ENCODE measurements around the gene TWNK.

Gene TWNK

DNA sequence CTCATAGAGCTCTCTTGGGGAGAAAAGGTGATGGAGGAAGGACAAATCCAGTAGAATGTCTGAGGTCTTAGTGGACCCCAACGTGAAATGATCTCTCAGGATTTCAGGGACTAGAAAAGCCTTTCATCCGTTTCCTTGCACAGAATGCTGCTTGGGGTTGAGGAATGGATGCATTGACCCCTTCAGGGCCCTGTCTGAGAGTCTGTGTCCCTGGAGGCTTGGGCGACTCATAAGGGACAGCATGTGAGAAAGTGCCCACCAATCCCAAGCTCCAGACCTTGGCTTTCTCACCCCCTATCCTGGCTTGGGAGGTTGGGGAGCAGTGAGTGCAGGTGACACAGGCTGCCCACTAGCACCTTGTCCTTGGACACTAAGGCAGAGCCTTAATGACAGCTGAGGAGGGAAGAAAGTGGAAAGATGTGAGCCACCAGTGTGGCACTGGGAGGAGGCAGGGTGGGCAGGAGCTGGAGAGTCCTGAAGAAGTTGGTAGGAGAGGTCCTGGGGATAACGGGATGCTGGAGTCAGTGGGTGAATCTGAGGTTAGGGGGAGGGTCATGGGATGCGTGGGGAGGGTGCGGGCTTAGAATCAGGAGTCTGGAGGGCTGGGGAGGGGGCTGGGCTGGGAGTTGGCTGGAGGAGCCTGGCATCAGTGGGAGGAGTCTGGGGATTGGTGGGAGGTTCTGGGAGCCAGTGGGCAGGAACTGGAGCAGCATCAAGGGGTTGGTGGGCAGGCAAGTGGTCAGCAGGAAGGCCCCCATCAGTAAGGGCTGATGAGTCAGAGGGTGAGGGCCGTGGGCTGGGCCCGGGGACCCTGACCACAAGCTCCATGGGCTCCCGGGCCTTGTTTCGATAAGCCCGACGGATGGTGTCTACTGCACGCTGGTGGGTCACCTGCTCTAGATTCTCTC lies 20.8 kb downstream of the TWNK start:
- Histone ChIP-seq H4K8ac (ENCODE audit: low read length) (peak overlapping the region; percentile 71), H3K27me3 (ENCODE audit: control insufficient read depth in 1 of 2, insufficient read depth in 1 of 2, low read length in 2 of 2) (no peaks in the 10 kb centered on the region), H3K4ac (ENCODE audit: low read depth in 1 of 2, low read length in 2 of 2) (peak overlapping the region in 1 of 2 experiments; percentile 8), H3K14ac (ENCODE audit: low read length in 2 of 2) (peak overlapping the region in 1 of 2 experiments; percentile 87), H3K4me2 (ENCODE audit: low read length, poor library complexity, severe bottlenecking) (no peak overlapping the region), H3K23ac (ENCODE audit: low read length in 2 of 2) (peak overlapping the region in 1 of 2 experiments; percentile 20), H3K36me3 (ENCODE audit: control insufficient read depth in 1 of 2, insufficient read depth in 2 of 2, low read depth in 1 of 2, low read length in 2 of 2) (peaks cover 47 to 48% of the 10 kb centered on the region in 2 experiments), H3K18ac (ENCODE audit: low read depth in 1 of 2, low read length in 2 of 2) (peak overlapping the region in 1 of 2 experiments; percentile 42), H2AK5ac (ENCODE audit: low read length, severe bottlenecking) (no peak overlapping the region), H2AFZ (ENCODE audit: low read depth, low read length) (no peak overlapping the region), H2BK15ac (ENCODE audit: low read depth, poor library complexity, severe bottlenecking) (no peak overlapping the region), H4K91ac (ENCODE audit: low read length) (peak overlapping the region; percentile 36), H3K27ac (ENCODE audit: low read length, poor library complexity, severe bottlenecking) (no peak overlapping the region), H3K4me1 (ENCODE audit: control insufficient read depth, insufficient read depth, low read depth, low read length) (peaks cover 17% of the 10 kb centered on the region), H3K9ac (ENCODE audit: low read length) (peak overlapping the region; percentile 37), H2BK5ac (ENCODE audit: low read depth, low read length, poor library complexity, severe bottlenecking) (no peak overlapping the region), H3K9me3 (ENCODE audit: control insufficient read depth, low read length) (no peaks in the 10 kb centered on the region), H3K79me1 (replicated peaks; ENCODE audit: low read length, poor library complexity, severe bottlenecking) (peaks cover 27% of the 10 kb centered on the region), H2BK12ac (ENCODE audit: low read length in 2 of 2) (peak overlapping the region in 1 of 2 experiments; percentile 58), H2BK120ac (ENCODE audit: low read depth, low read length) (no peak overlapping the region), H3K4me3 (ENCODE audit: insufficient read depth in 1 of 2, low read depth in 1 of 2, low read length in 2 of 2) (no peak overlapping the region)
- WGBS, result 65% methylated on average over 8 of the region's 13 CpGs
- DNase-seq, result no peak

DNA sequence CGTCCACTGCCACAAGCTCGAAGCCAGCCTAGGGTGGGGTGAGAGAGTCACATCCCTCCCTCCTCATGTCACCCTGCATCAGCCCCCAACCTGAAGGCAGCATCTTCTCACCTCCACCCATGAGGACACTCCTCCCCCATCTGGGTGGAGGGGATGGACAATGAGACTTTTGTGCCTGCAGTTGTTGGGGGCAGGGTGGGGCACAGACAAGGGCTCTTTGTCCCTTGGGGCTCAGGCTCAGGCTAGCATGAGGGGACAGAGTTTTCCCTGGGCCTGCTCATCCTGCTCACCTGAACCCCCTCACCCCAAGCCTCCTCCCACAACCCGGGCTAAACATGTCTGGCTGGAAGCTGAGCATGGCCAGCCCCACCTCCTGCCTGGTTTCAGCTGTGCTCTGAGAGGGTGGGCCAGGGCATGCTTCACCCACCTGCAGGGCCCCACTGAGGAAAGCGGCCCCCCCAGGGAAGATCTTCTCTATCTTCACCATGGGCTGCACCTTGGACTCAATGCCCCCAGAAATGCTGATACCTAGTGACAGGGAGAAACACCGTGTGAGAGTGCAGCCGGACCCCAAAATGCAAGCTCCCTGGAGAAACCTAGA lies 21.6 kb downstream of the TWNK start:
- no peak overlapping the region for H3K4me2 ChIP-seq (ENCODE audit: low read length, poor library complexity, severe bottlenecking)
- no peak overlapping the region for H3K14ac ChIP-seq (ENCODE audit: low read length in 2 of 2)
- no peak overlapping the region for H2BK5ac ChIP-seq (ENCODE audit: low read depth, low read length, poor library complexity, severe bottlenecking)
- no peak overlapping the region for H3K27ac ChIP-seq (ENCODE audit: low read length, poor library complexity, severe bottlenecking)
- no peak overlapping the region for H3K9ac ChIP-seq (ENCODE audit: low read length)
- peak overlapping the region in 1 of 2 experiments; percentile 16 for H3K18ac ChIP-seq (ENCODE audit: low read depth in 1 of 2, low read length in 2 of 2)
- H2BK12ac ChIP-seq (ENCODE audit: low read length in 2 of 2), result no peak overlapping the region
- no peak overlapping the region for H3K4me3 ChIP-seq (ENCODE audit: insufficient read depth in 1 of 2, low read depth in 1 of 2, low read length in 2 of 2)
- no peak for DNase-seq
- peak overlapping the region; percentile 36 for H4K91ac ChIP-seq (ENCODE audit: low read length)
- H2AK5ac ChIP-seq (ENCODE audit: low read length, severe bottlenecking), result no peak overlapping the region
- H2BK120ac ChIP-seq (ENCODE audit: low read depth, low read length), result no peak overlapping the region
- peaks cover 23% of the 10 kb centered on the region for H3K79me1 ChIP-seq (replicated peaks; ENCODE audit: low read length, poor library complexity, severe bottlenecking)
- 94% methylated on average over 4 of the region's 6 CpGs for WGBS
- H3K4me1 ChIP-seq (ENCODE audit: control insufficient read depth, insufficient read depth, low read depth, low read length), result peaks cover 21% of the 10 kb centered on the region
- H3K23ac ChIP-seq (ENCODE audit: low read length in 2 of 2), result no peak overlapping the region
- H3K4ac ChIP-seq (ENCODE audit: low read depth in 1 of 2, low read length in 2 of 2), result peak overlapping the region in 1 of 2 experiments; percentile 10
- no peak overlapping the region for H2BK15ac ChIP-seq (ENCODE audit: low read depth, poor library complexity, severe bottlenecking)
- H3K36me3 ChIP-seq (ENCODE audit: control insufficient read depth in 1 of 2, insufficient read depth in 2 of 2, low read depth in 1 of 2, low read length in 2 of 2), result peaks cover 40 to 41% of the 10 kb centered on the region in 2 experiments
- peak overlapping the region; percentile 71 for H4K8ac ChIP-seq (ENCODE audit: low read length)
- H3K9me3 ChIP-seq (ENCODE audit: control insufficient read depth, low read length), result no peaks in the 10 kb centered on the region
- no peak overlapping the region for H2AFZ ChIP-seq (ENCODE audit: low read depth, low read length)
- H3K27me3 ChIP-seq (ENCODE audit: control insufficient read depth in 1 of 2, insufficient read depth in 1 of 2, low read length in 2 of 2), result no peaks in the 10 kb centered on the region

DNA sequence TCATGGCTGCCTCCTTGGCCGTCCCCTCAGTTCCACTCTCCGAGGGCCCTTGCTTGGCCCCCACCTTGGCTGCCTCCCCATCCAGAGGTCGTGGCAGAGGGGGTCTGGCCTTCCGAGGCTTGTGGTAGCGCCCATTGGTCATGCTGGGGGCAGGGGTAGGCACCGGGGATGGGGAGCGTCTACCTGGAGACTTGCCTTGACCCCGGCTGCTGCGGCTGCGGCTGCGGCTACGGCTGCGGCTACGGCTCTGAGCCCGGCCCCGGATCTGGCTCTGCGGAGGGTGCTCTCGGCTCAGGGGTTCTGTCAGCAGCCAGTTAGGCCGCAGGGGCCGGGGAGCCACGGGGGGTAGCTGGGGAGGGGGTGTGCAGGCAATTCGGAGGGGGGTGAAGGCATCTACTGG lies 23.0 kb downstream of the TWNK start:
- no peak for DNase-seq
- Histone ChIP-seq H3K9me3 (ENCODE audit: control insufficient read depth, low read length) (no peaks in the 10 kb centered on the region), H3K9ac (ENCODE audit: low read length) (no peak overlapping the region), H2BK12ac (ENCODE audit: low read length in 2 of 2) (no peak overlapping the region), H3K4ac (ENCODE audit: low read depth in 1 of 2, low read length in 2 of 2) (no peak overlapping the region), H3K27ac (ENCODE audit: low read length, poor library complexity, severe bottlenecking) (no peak overlapping the region), H2AFZ (ENCODE audit: low read depth, low read length) (no peak overlapping the region), H3K79me1 (replicated peaks; ENCODE audit: low read length, poor library complexity, severe bottlenecking) (peaks cover 18% of the 10 kb centered on the region), H2AK5ac (ENCODE audit: low read length, severe bottlenecking) (no peak overlapping the region), H4K91ac (ENCODE audit: low read length) (peak overlapping the region; percentile 2), H2BK120ac (ENCODE audit: low read depth, low read length) (no peak overlapping the region), H3K18ac (ENCODE audit: low read depth in 1 of 2, low read length in 2 of 2) (no peak overlapping the region), H3K4me3 (ENCODE audit: insufficient read depth in 1 of 2, low read depth in 1 of 2, low read length in 2 of 2) (no peak overlapping the region), H3K4me1 (ENCODE audit: control insufficient read depth, insufficient read depth, low read depth, low read length) (peaks cover 27% of the 10 kb centered on the region), H2BK5ac (ENCODE audit: low read depth, low read length, poor library complexity, severe bottlenecking) (no peak overlapping the region), H3K23ac (ENCODE audit: low read length in 2 of 2) (no peak overlapping the region), H3K14ac (ENCODE audit: low read length in 2 of 2) (no peak overlapping the region), H4K8ac (ENCODE audit: low read length) (no peak overlapping the region), H2BK15ac (ENCODE audit: low read depth, poor library complexity, severe bottlenecking) (no peak overlapping the region), H3K4me2 (ENCODE audit: low read length, poor library complexity, severe bottlenecking) (no peak overlapping the region), H3K27me3 (ENCODE audit: control insufficient read depth in 1 of 2, insufficient read depth in 1 of 2, low read length in 2 of 2) (no peaks in the 10 kb centered on the region), H3K36me3 (ENCODE audit: control insufficient read depth in 1 of 2, insufficient read depth in 2 of 2, low read depth in 1 of 2, low read length in 2 of 2) (peaks cover 26 to 29% of the 10 kb centered on the region in 2 experiments)
- 94% methylated on average over 20 of the region's 22 CpGs for WGBS

All from mesenchymal stem cell (in vitro differentiated cells and primary cell).